ENCODE measurements around the gene SCFD2.

GRCh38 chr4:53009824-53010223 is 356.0 kb downstream of the SCFD2 start:
- TF ChIP-seq BHLHE40 (IDR thresholded peaks at IDR 0.05; ENCODE audit: borderline replicate concordance) (no peak), FOXA1 (IDR thresholded peaks at IDR 0.05) (no peak), LEF1 (IDR thresholded peaks at IDR 0.05; ENCODE audit: borderline replicate concordance) (no peak), L3MBTL2 (conservative IDR thresholded peaks at IDR 0.05) (no peak), SP1 (IDR thresholded peaks at IDR 0.05) (no peak), TARDBP (IDR thresholded peaks at IDR 0.05) (no peak), ARNT (IDR thresholded peaks at IDR 0.05) (no peak), ELF4 (IDR thresholded peaks at IDR 0.05) (no peak), PKNOX1 (IDR thresholded peaks at IDR 0.05) (no peak), ZNF384 (IDR thresholded peaks at IDR 0.05) (no peak), HDGF (IDR thresholded peaks at IDR 0.05; ENCODE audit: borderline replicate concordance) (no peak), CTBP1 (IDR thresholded peaks at IDR 0.05; ENCODE audit: borderline replicate concordance) (no peak), FOXM1 (IDR thresholded peaks at IDR 0.05; ENCODE audit: borderline replicate concordance) (no peak)
